HG03045 (cell line): Measurements from ENCODE around the gene SRC.

Experiments
- ATAC-seq: cut with Tn5 transposase; IDR thresholded peaks from one replicate; pipeline ENCODE4 v1.9.1; 2021; ENCODE audit warnings: mild to moderate bottlenecking, moderate library complexity; ENCODE audit not compliant: unreplicated experiment

SRC gene

GRCh38 chr20:37349517-37350491 lies 3.9 kb downstream of the SRC start:
- no peak for ATAC-seq

DNA sequence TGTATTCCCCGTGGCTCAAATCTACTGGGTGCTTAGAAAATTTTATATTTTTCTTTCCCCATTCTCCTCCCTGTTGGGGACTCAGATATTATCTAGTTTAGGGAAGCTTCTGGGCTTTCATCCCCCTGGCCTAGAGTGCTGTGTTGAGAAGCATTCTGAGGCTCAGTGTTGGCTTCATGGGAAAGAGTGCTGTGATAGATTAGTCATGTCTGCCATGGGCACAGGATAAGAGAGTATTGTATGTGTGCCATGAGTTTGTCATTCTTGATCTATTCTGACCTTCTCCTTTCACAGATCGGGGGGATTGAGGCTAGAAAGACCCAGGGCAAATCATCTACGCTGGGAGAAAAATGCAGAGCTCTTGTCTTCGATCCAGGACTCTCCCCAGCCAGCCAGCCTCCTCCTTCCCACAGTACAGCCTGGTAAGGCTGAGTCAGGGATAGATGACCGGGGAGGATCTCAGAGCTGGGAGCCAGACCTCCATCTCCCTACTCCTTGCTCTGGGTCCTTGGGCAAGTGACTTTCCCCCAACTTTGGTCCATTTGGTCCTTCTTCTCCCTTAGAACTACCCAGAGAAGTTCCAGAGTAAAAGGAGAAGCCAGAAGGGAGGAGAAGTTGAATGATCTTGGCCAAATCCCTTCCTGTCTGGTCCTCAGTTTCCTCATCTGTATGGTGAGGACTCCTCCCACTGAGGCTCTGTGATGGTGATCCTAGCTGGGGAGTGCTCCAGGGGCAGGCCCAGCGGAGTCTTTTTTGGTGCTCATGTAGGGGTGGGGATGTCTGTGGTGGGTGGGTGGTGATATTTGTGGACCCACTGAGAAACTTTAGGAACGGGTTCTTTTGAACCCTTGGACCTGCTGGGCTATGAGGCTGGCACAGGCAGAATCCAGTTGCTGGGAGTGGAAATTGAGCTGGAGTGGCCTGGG lies 5.0 kb downstream of the SRC start:
- no peak for ATAC-seq

- ATAC-seq: no peak
Observed at GRCh38 chr20:37351689-37352607, 6.0 kb downstream of the SRC start.

GRCh38 chr20:37352608-37352980 lies 6.7 kb downstream of the SRC start:
- ATAC-seq: no peak

- ATAC-seq: no peak
Observed at GRCh38 chr20:37353285-37353849, 7.4 kb downstream of the SRC start.

DNA sequence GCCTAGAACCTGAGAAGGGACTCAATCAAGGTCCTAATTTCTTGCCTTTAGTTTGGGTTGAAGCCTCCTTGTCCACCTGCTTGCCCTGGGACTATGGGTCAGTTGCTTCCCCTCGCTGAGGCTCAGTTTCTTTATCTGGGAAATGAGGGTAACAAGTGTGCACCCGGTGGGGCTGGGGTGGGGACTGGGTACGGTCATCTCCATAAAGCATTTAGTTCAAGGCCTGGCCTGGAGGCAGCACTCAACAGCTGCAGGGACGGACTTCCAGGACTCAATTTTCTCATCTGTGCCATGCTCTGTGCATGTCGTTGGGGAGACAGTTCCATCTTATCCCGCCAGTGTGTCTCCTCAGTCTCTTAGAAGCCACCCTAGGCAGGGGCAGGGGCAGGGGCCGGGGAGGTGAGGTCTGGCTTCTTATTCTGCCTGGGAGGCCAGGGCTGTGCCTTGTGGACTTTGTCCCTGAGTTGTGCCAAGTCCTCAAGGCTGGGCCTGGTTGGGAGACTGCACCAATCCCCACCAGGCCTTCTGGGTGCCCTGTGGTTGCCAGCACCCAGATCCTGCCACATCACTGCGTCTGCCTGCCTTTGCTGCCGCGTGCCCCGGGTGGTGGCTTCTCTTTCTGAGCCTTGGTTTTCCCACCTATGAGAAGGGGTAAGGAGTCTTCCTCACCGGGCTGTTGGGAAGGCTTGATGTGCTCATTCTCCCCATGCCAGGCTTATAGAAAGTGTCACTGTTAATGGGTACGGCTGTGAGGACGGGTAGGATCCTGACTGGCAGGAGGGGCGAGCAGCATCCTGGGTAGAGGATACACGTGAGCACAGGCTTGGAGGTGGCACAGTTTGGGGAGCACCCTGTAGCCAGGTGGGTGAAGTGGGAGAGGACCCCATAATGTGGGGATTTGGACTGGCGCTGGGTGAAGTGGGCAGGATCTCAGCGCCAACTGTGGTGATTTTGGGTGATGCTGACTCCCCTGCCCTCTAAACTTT lies 8.6 kb downstream of the SRC start:
- no peak for ATAC-seq

GRCh38 chr20:37355252-37356180 lies 9.6 kb downstream of the SRC start:
- ATAC-seq: no peak

- ATAC-seq: no peak
Observed at GRCh38 chr20:37356387-37356786, 10.4 kb downstream of the SRC start.

GRCh38 chr20:37356961-37357371 lies 11.0 kb downstream of the SRC start:
- ATAC-seq: no peak

DNA sequence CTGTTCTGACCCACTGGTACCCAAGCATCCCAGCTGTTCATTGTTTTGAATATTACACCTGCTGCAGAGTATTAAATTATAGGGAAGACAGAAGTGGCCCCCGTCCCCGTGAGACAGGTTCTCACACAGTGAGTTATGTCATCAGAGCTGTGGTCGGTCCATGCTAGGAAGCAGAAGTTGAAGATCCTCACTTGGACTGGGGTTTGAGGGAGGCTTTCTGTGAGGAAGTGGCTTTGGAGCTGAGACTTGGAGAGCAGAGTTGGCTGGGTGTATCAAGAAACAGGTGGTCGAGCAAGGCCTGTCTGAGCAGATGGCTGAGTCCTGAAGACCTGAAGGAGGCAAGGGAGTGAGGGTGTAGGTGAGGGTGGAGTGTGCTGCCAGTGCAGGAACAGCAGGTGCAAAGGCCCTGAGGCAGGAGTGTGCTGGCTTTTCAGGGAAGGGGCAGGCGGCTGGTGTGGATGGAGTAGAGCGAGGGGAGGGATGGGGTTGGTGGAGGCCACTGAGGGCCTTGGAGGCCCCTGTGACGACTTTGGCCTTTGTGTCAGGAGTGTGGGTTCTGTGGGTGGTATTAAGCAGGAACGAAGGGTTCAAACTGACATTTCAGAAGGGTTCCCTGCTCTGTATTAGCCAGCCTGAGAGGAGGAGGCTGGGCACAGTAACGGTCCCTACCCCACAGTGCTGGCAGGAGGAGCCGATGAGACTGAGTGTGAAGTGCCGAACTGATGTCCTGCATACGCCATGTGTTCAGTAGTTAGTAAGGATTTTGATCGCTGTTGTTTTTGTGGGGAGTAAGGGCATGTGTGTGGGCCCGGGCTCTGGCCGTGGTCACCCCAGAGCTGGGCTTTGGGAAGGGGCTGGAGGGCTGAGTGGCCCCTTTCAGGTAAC lies 11.8 kb downstream of the SRC start:
- no peak for ATAC-seq

GRCh38 chr20:37358366-37359150 lies 12.6 kb downstream of the SRC start:
- no peak for ATAC-seq

GRCh38 chr20:37359331-37359730 lies 13.4 kb downstream of the SRC start:
- ATAC-seq: no peak

DNA sequence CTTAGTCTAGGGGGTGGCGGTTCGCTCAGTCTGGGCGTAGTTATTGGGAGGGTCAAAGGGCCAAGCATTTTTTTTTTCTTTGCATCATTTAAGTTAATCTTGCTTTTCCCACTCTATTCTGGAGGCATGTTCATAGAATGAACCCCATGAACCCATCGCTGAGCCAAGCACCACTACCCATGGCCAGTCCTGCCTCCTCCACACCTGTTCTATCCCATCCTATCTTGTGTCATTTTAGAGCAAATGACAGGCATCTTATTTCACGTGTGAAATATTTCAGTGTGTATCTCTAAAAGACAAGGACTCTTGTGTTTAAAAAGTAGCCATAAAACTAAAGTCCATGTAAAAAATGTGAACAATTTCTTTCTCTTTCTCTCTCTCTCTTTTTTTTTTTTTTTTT lies 13.9 kb downstream of the SRC start:
- ATAC-seq: no peak

GRCh38 chr20:37360391-37361115 lies 14.6 kb downstream of the SRC start:
- no peak for ATAC-seq

DNA sequence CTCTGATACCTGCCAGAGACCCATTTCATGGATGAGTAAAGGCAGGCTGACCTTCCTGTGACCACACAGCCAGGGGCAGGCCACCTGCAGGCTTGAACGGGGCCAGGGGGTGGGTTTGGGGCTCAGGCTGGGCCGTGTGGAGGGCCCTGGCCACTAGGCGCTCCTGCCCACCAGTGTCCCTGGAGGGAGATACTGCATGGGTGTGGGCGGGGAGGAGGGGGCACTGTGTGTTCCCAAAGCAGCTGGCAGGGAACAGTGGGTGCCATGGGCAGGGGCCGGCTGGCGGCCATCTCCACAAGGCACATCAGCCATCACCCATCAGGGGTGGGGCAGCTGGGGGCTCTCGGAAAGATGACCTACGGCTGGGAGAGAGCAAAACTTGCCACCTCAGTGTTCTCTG lies 15.4 kb downstream of the SRC start:
- no peak for ATAC-seq
